ENCODE results near the gene R3HDML. TPM values are rescaled to one million over a fixed set of nuclear protein-coding genes. Genes with fewer than 3 reads are reported as not detected.

Gene R3HDML
- polyA plus RNA-seq, 1 donor, result not detected

Other genes with a start within 250 kb of the R3HDML start
- 127 TPM for gene JPH2, start 149.9 kb upstream of the R3HDML start, polyA plus RNA-seq (ENCODE audit: insufficient read length)
- gene OSER1, start 126.3 kb upstream of the R3HDML start, polyA plus RNA-seq (ENCODE audit: insufficient read length), result 29.5 TPM
- 0.30 TPM for gene GDAP1L1, start 89.7 kb upstream of the R3HDML start, polyA plus RNA-seq (ENCODE audit: insufficient read length)
- 7.2 TPM for gene FITM2, start 25.8 kb upstream of the R3HDML start, polyA plus RNA-seq (ENCODE audit: insufficient read length)
- gene HNF4A, start 18.7 kb downstream of the R3HDML start, polyA plus RNA-seq (ENCODE audit: insufficient read length), result 0.04 TPM
- gene TTPAL, start 138.8 kb downstream of the R3HDML start, polyA plus RNA-seq (ENCODE audit: insufficient read length), result 5.0 TPM
- 54.0 TPM for gene SERINC3, start 185.0 kb downstream of the R3HDML start, polyA plus RNA-seq (ENCODE audit: insufficient read length)
- 57.2 TPM for gene PKIG, start 245.5 kb downstream of the R3HDML start, polyA plus RNA-seq (ENCODE audit: insufficient read length)

Data from hindlimb muscle (tissue), 1 donor.